Stomach (tissue), 9 donors: ENCODE results near the gene TMEM209. TPM values are rescaled to one million over a fixed set of nuclear protein-coding genes. Genes with fewer than 3 reads are reported as not detected.
"Not testable (repeated sequence)": the region's sequence is repeated elsewhere in the genome, so short reads cannot be mapped to it uniquely, and the experiment has no call there.

Source experiments
- DNase-seq, 2 donors: peaks; one replicate each; pipeline versions ENCODE4 v3.0.0 to v3.0.0-alpha.2; 2013 to 2019
- H3K27ac ChIP-seq, 5 donors: fragments of 200-600 bp in 4 of 5; sonication (generic) in 4 of 5; one replicate each; pipeline ENCODE4 v1.5.1; 2013 to 2019; ENCODE audit warnings: mild to moderate bottlenecking in 1 of 5, moderate library complexity in 1 of 5
- H3K27me3 ChIP-seq, 3 donors: fragments of 200-600 bp; sonication (generic); one replicate each; pipeline ENCODE4 v1.5.1; 2017 to 2019; ENCODE audit warnings: mixed run types in 1 of 3
- H3K36me3 ChIP-seq, 4 donors: fragments of 200-600 bp; sonication (generic); 1 replicate in 3 of 4; 2 replicates in 1 of 4; pipeline ENCODE4 v1.5.1; 2016 to 2019
- H3K4me1 ChIP-seq, 4 donors: fragments of 200-600 bp; sonication (generic); one replicate each; pipeline ENCODE4 v1.5.1; 2016 to 2019
- H3K4me3 ChIP-seq, 4 donors: fragments of 200-600 bp; sonication (generic) in 3 of 4; one replicate each; pipeline ENCODE4 v1.5.1; 2016 to 2019; ENCODE audit warnings: mild to moderate bottlenecking in 1 of 4
- H3K9me3 ChIP-seq, 4 donors: fragments of 200-600 bp; sonication (generic); one replicate each; pipeline ENCODE4 v1.5.1; 2016 to 2019
- CTCF ChIP-seq, 7 experiments: fragments of 450-650 bp in 4 of 7; fragments of 200-600 bp in 3 of 7; sonication (generic) in 3 of 7; IDR thresholded peaks; one replicate each; pipeline ENCODE4 v1.5.1; 2016 to 2019; ENCODE audit warnings: antibody characterized with exemption in 7 of 7, control low read depth in 2 of 7, mild to moderate bottlenecking in 1 of 7
- EP300 ChIP-seq: sonication (generic); formaldehyde crosslinking; IDR thresholded peaks from one replicate; pipeline ENCODE4 v1.6.1; 2017; ENCODE audit warnings: antibody characterized with exemption
- POLR2A ChIP-seq, 4 donors: fragments of 450-650 bp; IDR thresholded peaks; one replicate each; pipeline ENCODE4 v1.6.1; 2016; ENCODE audit warnings: antibody characterized with exemption in 4 of 4, control low read depth in 2 of 4, mild to moderate bottlenecking in 1 of 4, moderate library complexity in 1 of 4
- POLR2AphosphoS5 ChIP-seq, 3 donors: sonication (generic); formaldehyde crosslinking; IDR thresholded peaks; one replicate each; pipeline ENCODE4 v1.6.1; 2016; ENCODE audit warnings: antibody characterized with exemption in 3 of 3
- WGBS, 5 donors: extraction: QIAGEN DNeasy Blood & Tissue Kit in 3 of 5; methylation state at CpG; one replicate each; pipeline versions ENCODE4 v1.1.5 to v1.1.7; 2013 to 2018; 5-methylcytosine and 5-hydroxymethylcytosine counted together
- intact Hi-C: fragments of 100-400 bp; cut with DNase I; formaldehyde crosslinking; loops from one replicate; pipeline ENCODE4 v1.15.1; 2023; ENCODE audit warnings: low total_unique reads
- polyA plus RNA-seq, 3 donors: library from polyadenylated mRNA; stranded (reverse); fragments of 200-250 nt; gene quantifications; one replicate each; pipeline ENCODE4 v1.2.3, GENCODE V29; 2013
- total RNA-seq, 5 donors: library from RNA; depleted of rRNA; stranded (reverse); fragments of >200 nt; gene quantifications; one replicate each; pipeline versions ENCODE4 v1.1.0 to v1.2.3, GENCODE V29; 2014 to 2016
- donor health status: healthy with polysubstance abuse.
- donor health status: Bipolar disorder and iron deficiency.
- donor health status: healthy.

The TMEM209 gene
- total and polyA plus RNA-seq, 8 donors = 3.2 to 24.6 (median 8.9) TPM

DNA sequence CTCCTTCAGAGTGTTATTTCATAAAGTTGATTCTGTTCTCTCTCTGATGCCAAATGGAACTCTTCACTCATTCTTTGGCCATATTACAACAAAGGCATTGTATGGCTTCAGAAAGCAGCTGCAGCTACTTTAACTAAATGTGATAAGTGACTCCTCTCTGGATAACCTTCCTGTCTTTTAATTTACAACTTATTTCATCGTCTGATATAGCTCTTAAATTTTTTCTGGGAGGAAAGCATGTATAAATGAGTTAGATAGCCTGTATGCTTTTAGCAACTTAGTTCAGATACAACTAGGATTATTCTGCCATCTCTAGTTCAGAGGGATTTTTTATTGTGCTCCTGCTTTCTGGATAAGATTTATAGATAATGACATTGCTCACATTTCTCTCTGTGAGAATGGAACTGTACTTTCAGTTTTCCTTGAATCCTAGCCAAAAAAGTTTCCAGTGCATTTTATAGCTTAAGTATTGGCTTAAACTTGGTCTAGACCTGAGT is 77.3 kb downstream of the TMEM209 start:
- Histone ChIP-seq H3K4me1 (peaks cover 0 to 16% (median 8%) of the 10 kb centered on the region in 4 donors), H3K9me3 (no peaks in the 10 kb centered on the region), H3K27me3 (no peaks in the 10 kb centered on the region), H3K27ac (no peak overlapping the region), H3K4me3 (no peak overlapping the region), H3K36me3 (peaks cover 50 to 90% (median 88%) of the 10 kb centered on the region in 4 donors)
- DNase-seq = peak in 1 of 2 donors; percentile 64
- 41 to 76% (median 52%) methylated on average over 1 of the region's 1 CpG for WGBS, 5 donors
- TF ChIP-seq CTCF (IDR thresholded peaks at IDR 0.05) (no peak), POLR2A (IDR thresholded peaks at IDR 0.05) (no peak), EP300 (no peak), POLR2AphosphoS5 (IDR thresholded peaks at IDR 0.05) (no peak)
- intact Hi-C loops = no loop called here

DNA sequence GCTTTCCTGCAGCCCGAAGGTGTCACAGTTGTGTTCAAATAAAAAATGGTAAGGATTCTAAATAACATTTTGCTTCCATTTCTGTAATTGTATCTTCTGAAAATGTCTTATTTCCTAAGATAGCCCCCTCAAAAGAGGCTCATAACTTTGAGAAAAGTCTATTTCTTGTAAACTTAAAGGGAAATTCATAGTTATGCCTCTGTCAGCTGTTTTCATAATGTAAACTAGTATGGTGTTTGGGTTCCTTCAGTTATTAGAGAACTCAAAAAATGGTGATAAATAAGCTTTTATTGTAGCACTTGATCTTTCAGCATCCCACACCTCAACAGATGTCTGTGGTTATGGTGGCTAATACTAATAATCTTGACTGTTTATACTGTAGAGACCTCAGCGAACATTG is 77.8 kb downstream of the TMEM209 start:
- Histone ChIP-seq H3K4me1 (peaks cover 0 to 16% (median 8%) of the 10 kb centered on the region in 4 donors), H3K4me3 (no peak overlapping the region), H3K36me3 (peaks cover 54 to 91% (median 89%) of the 10 kb centered on the region in 4 donors), H3K9me3 (no peaks in the 10 kb centered on the region), H3K27ac (no peak overlapping the region), H3K27me3 (no peaks in the 10 kb centered on the region)
- intact Hi-C loops = no loop called here
- no peak for DNase-seq
- 49 to 59% (median 57%) methylated on average over 2 of the region's 2 CpGs for WGBS, 5 donors
- TF ChIP-seq CTCF (IDR thresholded peaks at IDR 0.05) (no peak), EP300 (no peak), POLR2A (IDR thresholded peaks at IDR 0.05) (no peak), POLR2AphosphoS5 (IDR thresholded peaks at IDR 0.05) (no peak)

DNA sequence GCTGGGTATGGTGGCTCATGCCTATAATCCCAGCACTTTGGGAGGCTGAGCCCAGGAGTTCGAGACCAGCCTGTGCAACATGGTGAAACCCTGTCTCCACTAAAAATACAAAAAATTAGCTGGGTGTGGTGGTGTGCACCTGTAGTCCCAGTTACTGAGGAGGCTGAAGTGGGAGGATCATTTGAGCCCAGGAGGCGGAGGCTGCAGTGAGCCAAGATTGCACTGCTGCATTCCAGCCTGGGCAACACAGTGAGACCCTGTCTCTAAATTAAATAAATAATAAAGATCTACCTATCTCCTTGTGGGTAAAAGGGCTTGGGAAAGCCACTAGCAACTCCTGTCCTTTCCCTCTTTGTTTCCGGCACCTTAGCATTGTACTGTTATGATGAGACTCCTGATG is 78.4 kb downstream of the TMEM209 start:
- H3K27ac ChIP-seq, DNase-seq, H3K9me3 ChIP-seq, H3K27me3 ChIP-seq, H3K4me3 ChIP-seq, intact Hi-C loops: not testable (repeated sequence)
- Histone ChIP-seq H3K36me3 (peaks cover 49 to 91% (median 89%) of the 10 kb centered on the region in 4 donors), H3K4me1 (peaks cover 0 to 16% (median 8%) of the 10 kb centered on the region in 4 donors)
- WGBS, 5 donors = 94 to 100% (median 96%) methylated on average over 3 of the region's 3 CpGs

- DNase-seq = no peak
- Histone ChIP-seq H3K27ac (no peak overlapping the region), H3K9me3 (no peaks in the 10 kb centered on the region), H3K36me3 (peaks cover 50 to 89% (median 88%) of the 10 kb centered on the region in 4 donors), H3K4me1 (peaks cover 0 to 16% (median 8%) of the 10 kb centered on the region in 4 donors), H3K4me3 (no peak overlapping the region), H3K27me3 (no peaks in the 10 kb centered on the region)
- intact Hi-C loops = no loop called here
- 94 to 100% (median 96%) methylated on average over 2 of the region's 2 CpGs for WGBS, 5 donors
- TF ChIP-seq CTCF (IDR thresholded peaks at IDR 0.05) (no peak), EP300 (no peak), POLR2AphosphoS5 (IDR thresholded peaks at IDR 0.05) (no peak), POLR2A (IDR thresholded peaks at IDR 0.05) (no peak)
Observed at GRCh38 chr7:130124711-130125110, 80.5 kb downstream of the TMEM209 start.

DNA sequence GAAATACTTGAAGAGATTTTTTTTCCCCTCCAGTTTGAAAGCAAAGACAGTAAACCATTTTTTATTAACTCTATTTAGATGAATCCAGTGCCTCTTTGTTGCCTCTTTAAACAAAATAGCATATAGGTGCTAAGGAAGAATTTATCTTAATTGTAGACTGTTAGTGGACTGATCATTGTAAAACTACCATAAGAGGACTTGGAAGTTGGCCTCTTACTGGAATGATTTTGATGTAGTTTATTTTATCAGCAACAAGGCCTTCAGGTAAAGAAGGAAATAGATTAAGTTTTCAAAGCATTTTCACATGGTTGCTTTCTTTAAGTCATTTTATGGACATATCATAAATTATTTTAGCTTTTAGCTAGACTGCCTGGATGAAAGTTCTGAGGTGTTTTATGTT is 81.7 kb downstream of the TMEM209 start:
- peaks cover 41 to 86% (median 80%) of the 10 kb centered on the region in 4 donors for H3K36me3 ChIP-seq
- peaks cover 0 to 16% (median 8%) of the 10 kb centered on the region in 4 donors for H3K4me1 ChIP-seq
- no peak for DNase-seq
- no peak overlapping the region for H3K27ac ChIP-seq
- H3K4me3 ChIP-seq = no peak overlapping the region
- TF ChIP-seq POLR2AphosphoS5 (IDR thresholded peaks at IDR 0.05) (no peak), CTCF (IDR thresholded peaks at IDR 0.05) (no peak), EP300 (no peak), POLR2A (IDR thresholded peaks at IDR 0.05) (no peak)
- H3K27me3 ChIP-seq = no peaks in the 10 kb centered on the region
- intact Hi-C loops = no loop called here
- no peaks in the 10 kb centered on the region for H3K9me3 ChIP-seq
